ENCODE data around the gene THAP9. TPM values are rescaled to one million over a fixed set of nuclear protein-coding genes. Genes with fewer than 3 reads are reported as not detected.

Gene THAP9
- total RNA-seq, 1 experiment from 2014 or later, result 3.5 TPM

DNA sequence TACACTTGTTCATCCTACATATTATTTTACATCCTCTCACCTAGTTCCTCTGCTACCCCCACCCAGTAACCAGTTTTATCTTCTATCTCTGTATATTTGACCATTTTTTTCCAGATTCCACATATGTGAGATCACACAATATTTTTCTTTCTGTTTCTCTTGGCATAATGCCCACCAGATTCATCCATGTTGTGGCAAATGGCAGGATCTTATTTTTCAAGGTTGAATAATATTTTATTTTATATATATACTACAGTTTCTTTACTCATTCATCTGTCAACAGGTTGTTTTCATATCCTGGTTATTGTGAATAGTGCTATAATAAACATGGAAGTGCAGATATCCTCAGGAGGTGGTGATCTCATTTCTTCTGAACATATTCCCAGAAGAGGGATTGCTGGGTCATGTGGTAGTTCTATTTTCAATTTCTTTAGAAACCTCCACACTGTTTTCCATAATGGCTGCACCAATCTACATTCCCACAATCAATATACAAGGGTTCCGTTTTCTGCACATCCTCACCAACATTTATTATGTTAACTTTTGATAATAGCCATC, 48.2 kb downstream of the THAP9 start:
- DNase-seq, result no peak
- H3F3A ChIP-seq (ENCODE audit: insufficient read depth, low read depth), result no peaks in the 10 kb centered on the region
- H3K9me3 ChIP-seq (ENCODE audit: insufficient read depth, low read depth), result no peaks in the 10 kb centered on the region
- no peaks in the 10 kb centered on the region for H3K36me3 ChIP-seq (ENCODE audit: low read depth)
- no peak overlapping the region for H2AFZ ChIP-seq
- no peaks in the 10 kb centered on the region for H3K27me3 ChIP-seq (ENCODE audit: insufficient read depth, low read depth)
- ChIA-PET CTCF (no interaction called here), POLR2A (ENCODE audit: unreplicated experiment) (no interaction called here)
- no peaks in the 10 kb centered on the region for H3K4me1 ChIP-seq (replicated peaks; ENCODE audit: insufficient read depth)
- H4K20me1 ChIP-seq (ENCODE audit: insufficient read depth), result no peaks in the 10 kb centered on the region
- H3K4me3 ChIP-seq, result no peak overlapping the region
- TF ChIP-seq, protein P1, sequence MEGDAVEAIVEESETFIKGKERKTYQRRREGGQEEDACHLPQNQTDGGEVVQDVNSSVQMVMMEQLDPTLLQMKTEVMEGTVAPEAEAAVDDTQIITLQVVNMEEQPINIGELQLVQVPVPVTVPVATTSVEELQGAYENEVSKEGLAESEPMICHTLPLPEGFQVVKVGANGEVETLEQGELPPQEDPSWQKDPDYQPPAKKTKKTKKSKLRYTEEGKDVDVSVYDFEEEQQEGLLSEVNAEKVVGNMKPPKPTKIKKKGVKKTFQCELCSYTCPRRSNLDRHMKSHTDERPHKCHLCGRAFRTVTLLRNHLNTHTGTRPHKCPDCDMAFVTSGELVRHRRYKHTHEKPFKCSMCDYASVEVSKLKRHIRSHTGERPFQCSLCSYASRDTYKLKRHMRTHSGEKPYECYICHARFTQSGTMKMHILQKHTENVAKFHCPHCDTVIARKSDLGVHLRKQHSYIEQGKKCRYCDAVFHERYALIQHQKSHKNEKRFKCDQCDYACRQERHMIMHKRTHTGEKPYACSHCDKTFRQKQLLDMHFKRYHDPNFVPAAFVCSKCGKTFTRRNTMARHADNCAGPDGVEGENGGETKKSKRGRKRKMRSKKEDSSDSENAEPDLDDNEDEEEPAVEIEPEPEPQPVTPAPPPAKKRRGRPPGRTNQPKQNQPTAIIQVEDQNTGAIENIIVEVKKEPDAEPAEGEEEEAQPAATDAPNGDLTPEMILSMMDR (conservative IDR thresholded peaks at IDR 0.05), result no peak
- TF ChIP-seq EZH2 (IDR thresholded peaks at IDR 0.05; ENCODE audit: low read depth), result no peak
- intact Hi-C loops (cut with micrococcal nuclease; ENCODE audit: unreplicated experiment), result no loop called here
- H3K4me2 ChIP-seq, result no peak overlapping the region
- H3K27ac ChIP-seq, result no peak overlapping the region
- no peaks in the 10 kb centered on the region for H3K79me2 ChIP-seq (ENCODE audit: low read depth)
- no TSS peak for BruUV-seq (replicated peaks)
- no peaks in the 10 kb centered on the region for H3K9me2 ChIP-seq (ENCODE audit: insufficient read depth)

DNA sequence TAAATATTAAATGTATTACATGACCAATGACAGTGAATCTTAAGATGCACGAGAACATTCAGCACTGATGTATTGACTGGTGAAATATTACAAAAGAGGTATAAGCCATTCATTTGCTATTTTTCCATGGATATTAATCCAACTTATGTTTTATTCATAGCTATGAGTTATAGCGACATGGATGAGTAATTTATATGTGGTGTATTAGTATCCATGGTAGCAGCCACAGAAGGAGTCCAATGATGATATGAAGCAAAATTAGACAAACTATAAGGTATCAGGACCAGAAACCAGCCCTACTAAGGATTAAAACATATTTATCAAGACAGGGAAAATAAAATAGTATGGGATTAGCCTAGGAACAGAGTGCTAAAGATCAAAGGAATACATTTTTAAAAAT, 50.7 kb downstream of the THAP9 start:
- CTCF ChIA-PET, result no interaction called here
- Histone ChIP-seq H3K27ac (no peak overlapping the region), H4K20me1 (ENCODE audit: insufficient read depth) (no peaks in the 10 kb centered on the region), H3K4me1 (replicated peaks; ENCODE audit: insufficient read depth) (no peaks in the 10 kb centered on the region), H3K27me3 (ENCODE audit: insufficient read depth, low read depth) (no peaks in the 10 kb centered on the region), H3K9me3 (ENCODE audit: insufficient read depth, low read depth) (no peaks in the 10 kb centered on the region), H2AFZ (no peak overlapping the region), H3K36me3 (ENCODE audit: low read depth) (no peaks in the 10 kb centered on the region), H3K79me2 (ENCODE audit: low read depth) (no peaks in the 10 kb centered on the region), H3K9me2 (ENCODE audit: insufficient read depth) (no peaks in the 10 kb centered on the region), H3K4me3 (no peak overlapping the region), H3K4me2 (no peak overlapping the region), H3F3A (ENCODE audit: insufficient read depth, low read depth) (no peaks in the 10 kb centered on the region)
- intact Hi-C loops (cut with micrococcal nuclease; ENCODE audit: unreplicated experiment), result no loop called here
- DNase-seq, result no peak
- TF ChIP-seq EZH2 (IDR thresholded peaks at IDR 0.05; ENCODE audit: low read depth), result no peak
- TF ChIP-seq, protein P1 (conservative IDR thresholded peaks at IDR 0.05), result no peak
- POLR2A ChIA-PET (ENCODE audit: unreplicated experiment), result no interaction called here
- BruUV-seq (replicated peaks), result no TSS peak

DNA sequence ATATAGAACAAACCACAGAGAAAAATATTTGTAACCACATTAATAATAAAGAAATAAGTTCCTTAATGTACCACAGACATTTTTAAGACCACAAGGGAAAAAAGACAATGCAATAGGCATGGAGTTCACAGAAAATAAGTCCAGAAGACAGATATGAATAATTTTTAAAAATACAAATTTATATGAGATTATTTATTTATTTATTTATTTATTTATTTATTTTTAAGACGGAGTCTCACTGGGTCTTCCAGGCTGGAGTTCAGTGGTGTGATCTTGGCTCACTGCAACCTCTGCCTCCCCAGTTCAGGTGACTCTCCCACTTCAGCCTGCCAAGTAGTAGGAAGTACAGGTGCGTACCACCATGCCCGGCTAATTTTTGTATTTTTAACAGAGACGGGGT, 53.7 kb downstream of the THAP9 start:
- Histone ChIP-seq H3K4me1 (replicated peaks; ENCODE audit: insufficient read depth) (no peaks in the 10 kb centered on the region), H3K27me3 (ENCODE audit: insufficient read depth, low read depth) (no peaks in the 10 kb centered on the region), H3K9me2 (ENCODE audit: insufficient read depth) (no peaks in the 10 kb centered on the region), H2AFZ (no peak overlapping the region), H3K4me3 (no peak overlapping the region), H4K20me1 (ENCODE audit: insufficient read depth) (no peaks in the 10 kb centered on the region), H3K9me3 (ENCODE audit: insufficient read depth, low read depth) (no peaks in the 10 kb centered on the region), H3K79me2 (ENCODE audit: low read depth) (no peaks in the 10 kb centered on the region), H3K4me2 (no peak overlapping the region), H3K27ac (no peak overlapping the region), H3K36me3 (ENCODE audit: low read depth) (no peaks in the 10 kb centered on the region), H3F3A (ENCODE audit: insufficient read depth, low read depth) (no peaks in the 10 kb centered on the region)
- CTCF ChIA-PET, result no interaction called here
- no peak for DNase-seq
- POLR2A ChIA-PET (ENCODE audit: unreplicated experiment), result no interaction called here
- intact Hi-C loops (cut with micrococcal nuclease; ENCODE audit: unreplicated experiment), result no loop called here
- TF ChIP-seq EZH2 (IDR thresholded peaks at IDR 0.05; ENCODE audit: low read depth), result no peak
- TF ChIP-seq, protein P1 (conservative IDR thresholded peaks at IDR 0.05), result no peak
- BruUV-seq (replicated peaks), result no TSS peak
